Femur (tissue), 1 donor: Measurements from ENCODE around the gene DOP1B.
"Not testable (repeated sequence)": the region's sequence is repeated elsewhere in the genome, so short reads cannot be mapped to it uniquely, and the experiment has no call there.

Source experiments
- DNase-seq: peaks from one replicate; pipeline ENCODE4 v3.0.0-alpha.2; 2017

The DOP1B gene

GRCh38 chr21:36135391-36136102, 21.1 kb upstream of the DOP1B start:
- peak; percentile 72 for DNase-seq

- DNase-seq: not testable (repeated sequence)
Observed at GRCh38 chr21:36139791-36140190, 16.8 kb upstream of the DOP1B start.

GRCh38 chr21:36141513-36141925, 15.1 kb upstream of the DOP1B start:
- DNase-seq: peak; percentile 79

GRCh38 chr21:36144233-36144632, 12.4 kb upstream of the DOP1B start:
- not testable (repeated sequence) for DNase-seq

GRCh38 chr21:36145259-36145658, 11.4 kb upstream of the DOP1B start:
- no peak for DNase-seq

GRCh38 chr21:36147911-36148310, 8.7 kb upstream of the DOP1B start:
- no peak for DNase-seq

- no peak for DNase-seq
Observed at GRCh38 chr21:36148886-36149285, 7.7 kb upstream of the DOP1B start.

- peak; percentile 62 for DNase-seq
Observed at GRCh38 chr21:36149788-36150711, 6.6 kb upstream of the DOP1B start.

- no peak for DNase-seq
Observed at GRCh38 chr21:36155603-36156338, 853 bp upstream of the DOP1B start.

- DNase-seq: peak; percentile 100
Observed at GRCh38 chr21:36156339-36156814, 247 bp upstream of the DOP1B start.

- no peak for DNase-seq
Observed at GRCh38 chr21:36159356-36159921, 2.8 kb downstream of the DOP1B start.

GRCh38 chr21:36160850-36161178, 4.2 kb downstream of the DOP1B start:
- DNase-seq: no peak

- DNase-seq: no peak
Observed at GRCh38 chr21:36162631-36163030, 6.0 kb downstream of the DOP1B start.

- no peak for DNase-seq
Observed at GRCh38 chr21:36163750-36164741, 7.4 kb downstream of the DOP1B start.

- DNase-seq: no peak
Observed at GRCh38 chr21:36165356-36165755, 8.7 kb downstream of the DOP1B start.

- DNase-seq: no peak
Observed at GRCh38 chr21:36166705-36167104, 10.1 kb downstream of the DOP1B start.

GRCh38 chr21:36167541-36167940, 10.9 kb downstream of the DOP1B start:
- DNase-seq: no peak

GRCh38 chr21:36169470-36170128, 13.0 kb downstream of the DOP1B start:
- DNase-seq: no peak

- DNase-seq: no peak
Observed at GRCh38 chr21:36170823-36171222, 14.2 kb downstream of the DOP1B start.

GRCh38 chr21:36171336-36171735, 14.7 kb downstream of the DOP1B start:
- no peak for DNase-seq

- no peak for DNase-seq
Observed at GRCh38 chr21:36171741-36172331, 15.2 kb downstream of the DOP1B start.
